Hepatic stellate cell (primary cell): ENCODE measurements around the gene DLG2.

ENCODE experiments used
- DNase-seq: peaks from one replicate; pipeline ENCODE4 v3.0.0; 2011; ENCODE audit warnings: low spot score

The DLG2 gene

GRCh38 chr11:84255483-84255882, 1371.7 kb downstream of the DLG2 start:
- DNase-seq, result no peak

DNA sequence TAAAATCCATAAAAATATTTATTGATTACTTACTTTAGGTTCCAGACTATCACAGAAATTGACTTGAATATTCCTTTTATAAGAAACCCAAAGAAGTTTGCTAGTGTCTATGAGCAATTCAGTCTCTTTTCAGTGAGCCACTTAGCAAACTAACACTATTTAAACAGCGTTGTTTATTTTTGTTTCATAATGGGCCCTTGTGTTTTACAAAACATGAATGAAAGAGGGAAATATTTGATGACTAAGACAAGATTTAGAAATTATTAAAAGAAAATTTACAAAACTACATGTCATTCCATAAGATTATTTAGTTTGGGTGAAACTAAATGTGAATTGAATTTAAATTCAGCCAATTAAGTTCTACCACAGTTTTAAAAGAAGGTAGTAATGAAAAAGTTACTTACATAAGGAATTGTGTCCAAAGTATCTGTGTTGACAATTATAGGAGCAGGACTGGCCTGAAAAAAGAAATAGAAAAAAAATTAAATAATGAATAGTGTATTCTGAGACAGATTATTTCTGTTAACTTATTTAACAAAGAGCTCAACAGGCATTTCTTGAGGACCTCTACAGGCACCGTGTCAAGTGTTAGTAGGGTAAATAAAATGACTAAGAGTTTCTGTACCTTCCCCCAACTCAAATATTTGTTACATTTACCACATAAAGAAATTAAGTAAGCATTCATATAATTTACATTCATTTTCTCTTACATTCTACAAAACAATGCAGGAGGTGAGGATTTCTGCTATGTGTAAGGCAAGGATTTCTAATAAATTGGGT, 1376.1 kb downstream of the DLG2 start:
- DNase-seq, result no peak

DNA sequence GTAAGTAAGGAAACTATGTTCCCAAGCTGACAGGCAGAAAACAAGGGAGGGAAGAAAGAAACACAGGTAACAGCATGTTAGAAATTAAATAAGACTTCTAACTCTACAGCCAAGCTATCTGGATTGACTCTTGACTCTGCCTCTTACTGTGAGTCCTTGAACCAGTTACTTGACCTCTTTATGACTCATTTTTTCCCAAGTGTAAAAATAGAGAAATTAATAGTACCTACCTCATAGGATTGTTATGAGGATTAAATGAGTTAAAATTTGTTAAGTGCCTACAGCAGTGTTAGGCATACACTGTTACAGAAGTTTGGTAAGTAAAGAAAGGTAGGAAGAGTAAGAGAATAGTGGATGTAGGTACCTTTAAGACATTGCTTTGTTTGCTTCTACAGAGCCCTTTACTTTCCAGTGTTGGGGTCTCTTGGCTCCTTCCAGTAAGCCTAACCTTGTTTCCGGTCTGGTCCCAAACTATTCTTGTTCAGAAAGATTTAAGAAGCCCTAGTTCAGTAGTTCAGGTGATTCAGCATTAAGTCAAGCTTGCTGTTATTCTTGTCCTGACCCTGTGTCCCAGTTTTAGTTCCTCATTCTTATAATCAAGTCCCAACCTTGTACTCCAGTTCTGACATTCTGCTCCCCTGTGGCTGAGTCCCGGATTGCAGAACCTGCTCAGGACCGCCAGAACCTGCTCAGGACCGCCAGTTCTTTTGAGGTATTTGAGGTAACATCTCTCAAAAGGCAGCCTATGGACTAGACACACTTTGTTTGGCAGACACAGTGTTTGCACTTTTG, 1377.6 kb downstream of the DLG2 start:
- no peak for DNase-seq

- no peak for DNase-seq
Measured at GRCh38 chr11:84247926-84248325, 1379.2 kb downstream of the DLG2 start.

DNA sequence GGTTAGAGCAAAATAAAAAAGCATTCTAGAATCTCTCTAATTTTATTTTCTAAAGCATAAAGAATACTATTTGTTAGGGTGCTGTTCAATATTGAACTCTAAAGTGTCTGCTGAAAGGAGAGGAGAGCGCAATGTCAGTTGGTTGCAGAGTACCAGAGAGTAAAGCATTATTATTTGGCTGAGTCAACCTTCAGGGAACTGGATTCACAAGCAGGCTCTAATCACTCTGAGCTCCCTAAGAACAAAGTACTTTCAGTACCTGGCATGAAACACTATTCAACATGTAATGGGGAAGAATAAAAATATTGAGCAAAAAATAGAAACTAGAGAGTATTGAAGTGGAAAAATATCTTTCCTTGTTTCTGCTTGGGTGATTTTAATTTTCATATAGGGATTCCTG, 1380.0 kb downstream of the DLG2 start:
- DNase-seq, result no peak

GRCh38 chr11:84243629-84244263, 1383.4 kb downstream of the DLG2 start:
- no peak for DNase-seq

DNA sequence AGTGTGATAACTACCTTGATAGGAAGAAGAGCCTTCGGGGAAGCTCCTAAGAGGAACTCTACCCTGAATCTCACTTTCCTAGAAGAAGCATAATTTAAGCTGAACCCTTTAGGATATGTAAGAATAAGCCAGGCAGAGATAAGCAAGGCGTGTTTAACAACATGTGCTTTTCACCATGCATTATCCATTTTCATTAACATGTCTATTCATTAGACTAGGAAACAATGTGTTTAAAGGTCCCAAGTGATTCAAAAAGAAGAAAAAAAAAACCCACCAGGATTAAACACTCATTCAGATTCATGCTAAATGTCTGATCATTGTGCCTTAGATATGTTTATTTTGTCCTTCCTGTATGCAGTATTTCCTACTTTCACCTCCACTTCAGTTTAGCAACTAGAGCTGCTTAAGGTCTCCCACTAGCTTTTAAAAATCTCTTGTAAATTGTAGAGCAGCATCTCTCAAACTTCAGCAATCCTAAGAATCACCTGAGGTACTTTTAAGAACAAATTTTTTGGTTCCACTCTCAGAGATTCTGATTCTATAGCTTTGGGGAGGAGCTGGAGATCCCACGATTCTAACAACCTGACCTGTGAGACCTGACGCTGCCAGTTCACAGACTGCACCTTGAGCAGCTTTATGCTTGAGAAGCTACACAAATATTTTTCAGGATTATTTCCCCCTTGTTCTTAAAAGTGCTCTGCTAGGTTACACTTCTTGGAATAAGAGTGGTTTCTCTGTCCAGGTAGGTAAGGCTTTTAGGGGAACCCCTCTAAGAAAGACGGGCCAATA, 1385.6 kb downstream of the DLG2 start:
- DNase-seq, result no peak

DNA sequence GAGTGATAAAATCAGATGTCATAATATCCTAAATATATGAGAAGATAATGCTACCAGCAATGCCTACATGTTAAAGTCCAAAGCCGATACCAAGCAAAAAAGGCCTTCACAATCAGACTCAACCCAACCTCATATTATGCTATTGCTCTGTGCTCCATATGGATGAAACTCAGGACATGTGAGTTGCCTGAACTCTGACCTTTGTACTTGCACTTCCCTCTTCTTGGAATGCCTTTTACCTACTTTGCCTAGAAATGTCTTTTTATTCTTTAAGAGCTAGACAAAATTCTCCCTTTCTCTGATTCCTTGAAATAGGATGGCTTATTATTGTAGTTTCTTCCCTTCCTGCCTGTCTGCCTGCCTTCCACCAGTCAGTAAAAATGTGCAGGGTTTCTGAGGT, 1386.3 kb downstream of the DLG2 start:
- DNase-seq, result no peak

DNA sequence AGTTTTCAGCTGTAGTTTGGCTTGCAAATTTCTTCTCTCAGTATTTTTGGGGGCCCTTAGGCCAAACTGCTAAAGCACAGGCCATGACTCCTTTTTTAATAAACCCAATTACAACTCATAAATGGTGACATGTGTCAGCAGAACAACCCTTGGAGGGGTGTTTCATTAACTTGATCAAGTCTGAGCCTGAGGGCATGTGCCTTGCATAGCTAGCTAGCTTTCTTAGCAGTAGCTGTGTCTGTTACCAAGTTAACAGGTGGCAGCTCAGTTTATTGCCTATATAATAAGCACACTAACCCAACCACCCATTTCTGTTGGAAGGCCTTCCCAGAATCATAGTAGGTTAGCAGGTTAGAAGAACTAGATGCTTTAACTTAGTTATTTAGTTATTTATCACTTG, 1390.7 kb downstream of the DLG2 start:
- no peak for DNase-seq

- no peak for DNase-seq
Measured at GRCh38 chr11:84234462-84235202, 1392.5 kb downstream of the DLG2 start.

DNA sequence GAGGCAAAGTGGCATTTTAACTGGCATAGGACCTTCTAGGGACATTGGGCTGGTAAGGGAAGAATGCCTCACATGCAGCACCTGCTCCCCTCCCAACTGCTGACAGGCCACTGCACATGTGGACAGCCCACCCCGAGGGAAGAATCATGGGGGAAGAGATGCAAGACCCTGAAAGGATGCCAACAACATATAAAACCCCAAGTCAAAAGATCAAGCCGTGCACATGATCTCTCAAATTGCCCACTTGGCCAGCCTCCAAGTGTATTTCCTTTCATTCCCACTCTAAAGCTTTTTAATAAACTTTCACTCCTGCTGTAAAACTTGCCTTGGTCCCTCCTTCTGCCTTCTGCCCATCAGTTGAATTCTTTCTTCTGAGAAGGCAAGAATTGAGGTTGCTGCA, 1393.1 kb downstream of the DLG2 start:
- no peak for DNase-seq

DNA sequence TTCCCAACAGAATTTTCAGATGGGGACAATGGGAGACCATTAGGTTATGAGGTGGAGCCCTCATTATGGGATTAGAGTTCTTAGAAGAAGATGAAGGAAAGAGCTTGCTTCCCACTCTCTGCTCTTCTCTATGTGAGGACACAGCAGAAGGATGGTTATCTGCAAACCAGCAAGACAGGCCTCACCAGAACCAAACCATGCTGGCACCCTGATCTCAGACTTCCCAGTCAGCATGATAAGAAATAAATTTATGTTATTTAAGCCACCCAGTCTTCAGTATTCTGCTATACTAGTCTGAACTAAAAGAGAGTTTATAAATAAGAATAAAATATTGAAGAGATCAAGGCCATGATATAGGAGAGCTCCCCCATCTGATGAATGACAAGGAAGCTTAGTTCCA, 1394.6 kb downstream of the DLG2 start:
- DNase-seq, result no peak

DNA sequence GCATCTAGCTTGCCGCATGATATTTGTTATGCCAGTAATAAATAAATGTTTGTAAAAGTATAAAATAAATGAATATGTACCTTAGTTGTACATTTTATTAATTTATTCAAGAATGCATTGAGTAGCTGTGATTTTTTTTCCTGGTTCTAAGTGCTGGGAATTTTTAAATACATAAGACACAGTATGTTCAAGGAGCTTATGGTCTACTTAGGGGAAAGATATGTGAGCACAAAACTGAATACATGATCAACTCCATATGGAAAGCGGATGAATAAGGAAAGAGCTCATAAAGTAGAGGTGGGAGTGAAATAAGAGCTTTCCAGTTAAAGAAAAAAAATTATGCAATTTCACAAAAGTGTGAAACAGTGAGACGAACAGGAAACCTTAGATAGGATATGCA, 1396.7 kb downstream of the DLG2 start:
- no peak for DNase-seq

DNA sequence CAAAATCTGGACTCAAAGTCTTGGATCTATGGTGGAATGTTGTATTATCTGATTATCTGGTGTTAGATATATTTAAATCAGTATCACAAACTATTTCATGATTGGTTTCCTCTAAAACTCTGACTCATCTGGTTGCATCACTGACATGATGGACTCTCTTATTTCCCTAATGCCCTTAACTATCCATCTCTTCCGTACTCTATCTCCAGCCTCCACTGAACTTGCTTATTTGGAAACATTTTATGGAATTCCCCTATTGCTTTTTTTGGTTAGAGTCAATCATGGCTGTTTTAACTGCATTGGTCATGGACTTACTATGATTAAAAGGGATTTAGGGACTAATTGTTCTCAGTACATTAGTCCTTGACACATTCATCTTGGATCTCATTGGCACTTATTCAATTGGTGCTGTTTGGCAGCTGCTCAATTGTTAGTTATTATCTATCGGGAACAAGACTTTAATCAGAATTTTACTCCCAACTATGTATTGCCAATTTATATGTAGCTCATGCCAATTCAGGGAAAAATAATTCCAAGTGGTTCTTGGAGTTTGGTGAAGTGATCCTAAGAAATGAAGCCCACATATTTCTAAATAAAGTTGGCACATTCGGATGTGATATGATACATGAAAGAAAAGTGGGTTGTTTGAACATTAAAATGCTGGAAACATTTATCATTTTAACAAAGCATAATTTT, 1399.0 kb downstream of the DLG2 start:
- DNase-seq, result no peak

GRCh38 chr11:84224042-84224441, 1403.1 kb downstream of the DLG2 start:
- DNase-seq, result no peak

DNA sequence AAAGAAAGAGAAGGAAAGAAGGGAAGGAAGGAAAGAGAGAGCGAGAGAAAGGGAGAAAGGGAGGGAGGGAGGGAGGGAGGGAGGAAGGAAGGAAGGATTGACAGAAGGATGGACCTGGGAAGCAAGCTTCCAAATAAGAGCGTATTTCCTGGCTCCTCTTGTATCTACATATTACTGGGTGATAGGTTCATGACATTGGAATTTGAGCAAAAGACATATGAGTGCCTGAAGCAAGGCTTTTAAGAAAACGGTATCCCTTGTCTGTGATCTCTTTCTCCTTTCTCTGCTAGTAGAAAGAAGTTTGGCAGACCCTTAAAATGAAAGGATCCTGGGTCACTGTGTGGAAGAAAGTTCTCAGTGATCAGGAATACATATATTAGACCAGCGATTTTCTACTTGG, 1408.8 kb downstream of the DLG2 start:
- DNase-seq, result no peak

DNA sequence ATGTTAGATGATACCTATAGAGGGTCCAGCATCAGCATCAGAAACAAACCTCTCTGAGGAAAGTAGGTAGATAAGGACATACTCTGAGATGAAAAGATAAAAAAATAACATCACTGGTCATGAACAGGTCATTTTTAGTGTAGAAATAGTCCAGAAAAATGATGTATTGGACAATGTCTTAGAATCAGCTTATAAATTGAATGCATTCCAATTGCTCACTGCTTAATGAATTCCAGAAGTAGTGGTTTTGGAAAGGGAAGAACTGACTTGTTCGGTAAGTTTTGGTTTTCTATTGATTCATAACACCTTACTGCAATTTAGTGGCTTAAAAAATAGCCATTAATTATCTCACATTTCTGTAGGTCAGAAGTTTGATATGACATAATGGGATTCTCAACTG, 1411.5 kb downstream of the DLG2 start:
- no peak for DNase-seq

- no peak for DNase-seq
Measured at GRCh38 chr11:84214557-84214956, 1412.6 kb downstream of the DLG2 start.

GRCh38 chr11:84212468-84213390, 1414.4 kb downstream of the DLG2 start:
- no peak for DNase-seq

GRCh38 chr11:84211896-84212295, 1415.2 kb downstream of the DLG2 start:
- no peak for DNase-seq
